22Rv1 (cell line): Measurements from ENCODE around the gene TBC1D8B.

Experiments
- H3K27ac ChIP-seq: fragments of 450-650 bp; 2 replicates; pipeline ENCODE4 v1.5.1; 2017
- ZFX ChIP-seq: fragments of 450-650 bp; IDR thresholded peaks from 2 replicates; pipeline ENCODE4 v1.6.1; 2017; ENCODE audit warnings: antibody characterized with exemption, borderline replicate concordance
- TF ChIP-seq, protein P1 (sequence below): fragments of 450-650 bp; IDR thresholded peaks from 2 replicates; pipeline ENCODE4 v1.5.1; 2017; ENCODE audit warnings: mild to moderate bottlenecking

The TBC1D8B gene

DNA sequence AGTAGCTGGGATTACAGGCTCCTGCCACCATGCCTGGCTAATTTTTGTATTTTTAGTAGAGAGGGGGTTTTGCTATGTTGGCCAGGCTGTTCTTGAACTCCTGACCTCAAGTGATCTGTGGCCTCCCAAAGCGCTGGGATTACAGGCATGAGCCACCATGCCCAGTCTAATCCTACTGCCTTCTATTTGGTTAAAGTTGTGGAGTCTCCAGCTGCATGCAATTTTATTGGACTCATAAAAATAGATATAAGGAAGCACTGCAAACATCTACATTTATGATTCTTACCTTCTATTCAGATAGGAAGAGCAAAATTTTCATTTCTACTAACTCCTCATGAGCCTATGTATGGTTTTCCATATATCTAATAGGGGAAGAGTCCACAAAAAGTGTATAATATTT lies 87.0 kb downstream of the TBC1D8B start:
- H3K27ac ChIP-seq: no peak overlapping the region
- TF ChIP-seq, protein P1, sequence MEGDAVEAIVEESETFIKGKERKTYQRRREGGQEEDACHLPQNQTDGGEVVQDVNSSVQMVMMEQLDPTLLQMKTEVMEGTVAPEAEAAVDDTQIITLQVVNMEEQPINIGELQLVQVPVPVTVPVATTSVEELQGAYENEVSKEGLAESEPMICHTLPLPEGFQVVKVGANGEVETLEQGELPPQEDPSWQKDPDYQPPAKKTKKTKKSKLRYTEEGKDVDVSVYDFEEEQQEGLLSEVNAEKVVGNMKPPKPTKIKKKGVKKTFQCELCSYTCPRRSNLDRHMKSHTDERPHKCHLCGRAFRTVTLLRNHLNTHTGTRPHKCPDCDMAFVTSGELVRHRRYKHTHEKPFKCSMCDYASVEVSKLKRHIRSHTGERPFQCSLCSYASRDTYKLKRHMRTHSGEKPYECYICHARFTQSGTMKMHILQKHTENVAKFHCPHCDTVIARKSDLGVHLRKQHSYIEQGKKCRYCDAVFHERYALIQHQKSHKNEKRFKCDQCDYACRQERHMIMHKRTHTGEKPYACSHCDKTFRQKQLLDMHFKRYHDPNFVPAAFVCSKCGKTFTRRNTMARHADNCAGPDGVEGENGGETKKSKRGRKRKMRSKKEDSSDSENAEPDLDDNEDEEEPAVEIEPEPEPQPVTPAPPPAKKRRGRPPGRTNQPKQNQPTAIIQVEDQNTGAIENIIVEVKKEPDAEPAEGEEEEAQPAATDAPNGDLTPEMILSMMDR: no peak
- TF ChIP-seq ZFX: no peak

DNA sequence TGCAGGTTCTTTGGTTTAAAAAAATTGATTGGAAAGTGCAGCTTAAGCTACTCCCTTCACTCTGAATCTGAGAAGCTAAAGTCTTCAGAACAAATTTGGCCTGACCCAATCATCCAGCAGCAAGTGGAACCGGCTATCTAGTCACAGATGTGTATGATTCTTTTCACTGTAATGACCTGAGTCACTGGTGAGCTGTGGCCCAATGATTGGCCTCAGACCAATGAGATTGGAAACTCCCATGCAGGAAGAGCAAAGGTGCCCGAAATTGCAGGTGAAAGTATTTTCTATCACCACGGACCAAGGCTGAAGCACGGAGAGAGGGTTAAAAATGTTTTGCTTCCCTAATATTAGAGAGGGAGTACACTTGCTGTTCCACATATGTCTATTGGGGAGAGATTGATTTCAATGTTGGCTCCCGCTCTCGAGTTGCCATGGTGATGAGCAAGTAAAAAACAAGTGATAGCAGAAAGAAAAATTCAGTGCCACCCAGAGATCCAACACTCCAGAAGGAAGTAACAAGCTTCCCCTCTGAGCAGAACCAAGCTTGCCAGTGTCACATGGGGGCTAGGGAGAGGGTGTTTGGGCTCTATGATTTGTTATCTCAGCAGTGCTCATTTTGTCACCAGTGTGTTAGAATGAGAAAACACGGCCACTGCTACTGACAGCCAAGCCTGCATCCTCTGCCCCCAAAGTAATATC lies 89.4 kb downstream of the TBC1D8B start:
- TF ChIP-seq ZFX: no peak
- TF ChIP-seq, protein P1: no peak
- no peak overlapping the region for H3K27ac ChIP-seq

DNA sequence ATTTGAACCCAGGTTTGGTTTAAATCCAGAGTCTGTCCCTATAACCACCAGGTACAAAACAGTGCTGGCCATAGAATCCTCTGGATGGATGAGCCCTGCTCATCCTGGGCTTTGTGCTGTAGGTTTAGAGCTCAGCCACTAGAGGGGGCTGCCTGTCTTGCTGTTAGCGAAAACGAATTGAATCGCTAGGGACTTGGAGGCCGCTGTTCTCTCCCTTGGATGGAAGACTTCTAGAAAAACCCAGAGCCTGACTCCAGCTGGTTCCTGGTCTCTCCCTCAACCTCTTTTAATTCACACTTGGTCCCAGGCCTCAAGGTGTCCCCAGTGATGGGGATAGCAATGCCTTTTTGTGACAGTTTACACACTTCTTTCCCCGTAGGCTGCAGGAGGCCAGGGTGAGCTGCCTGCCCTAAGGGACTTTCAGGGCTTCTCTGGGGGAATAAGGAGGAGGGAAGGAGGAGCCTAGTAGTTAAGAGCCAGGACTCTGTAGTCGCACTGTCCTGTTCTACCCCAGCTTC lies 92.0 kb downstream of the TBC1D8B start:
- TF ChIP-seq ZFX: no peak
- TF ChIP-seq, protein P1: peak; percentile 83
- H3K27ac ChIP-seq: no peak overlapping the region

DNA sequence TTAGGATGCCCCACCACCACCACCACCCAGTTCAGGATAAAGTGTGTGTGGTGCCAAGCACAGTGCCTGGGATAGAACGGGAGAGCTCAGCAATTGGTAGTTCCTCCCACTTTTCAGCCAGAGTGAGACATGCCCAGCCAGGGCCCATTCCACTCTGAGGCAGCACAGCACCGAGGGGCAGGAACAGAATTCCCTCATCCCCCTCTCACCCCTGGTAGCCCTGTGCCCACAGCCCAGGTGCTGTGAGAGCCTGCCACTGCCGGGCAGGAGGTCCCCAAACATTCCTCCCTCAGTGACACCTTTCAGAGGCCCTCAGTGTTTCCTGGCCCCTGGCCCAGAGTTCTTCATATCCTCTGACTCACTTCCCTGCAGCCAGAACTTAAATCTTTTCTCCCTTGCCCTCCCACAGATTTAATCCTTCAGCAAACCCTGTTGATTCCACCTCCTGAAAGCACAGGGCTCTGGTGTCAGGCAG lies 92.5 kb downstream of the TBC1D8B start:
- TF ChIP-seq, protein P1: no peak
- no peak for TF ChIP-seq ZFX
- no peak overlapping the region for H3K27ac ChIP-seq

DNA sequence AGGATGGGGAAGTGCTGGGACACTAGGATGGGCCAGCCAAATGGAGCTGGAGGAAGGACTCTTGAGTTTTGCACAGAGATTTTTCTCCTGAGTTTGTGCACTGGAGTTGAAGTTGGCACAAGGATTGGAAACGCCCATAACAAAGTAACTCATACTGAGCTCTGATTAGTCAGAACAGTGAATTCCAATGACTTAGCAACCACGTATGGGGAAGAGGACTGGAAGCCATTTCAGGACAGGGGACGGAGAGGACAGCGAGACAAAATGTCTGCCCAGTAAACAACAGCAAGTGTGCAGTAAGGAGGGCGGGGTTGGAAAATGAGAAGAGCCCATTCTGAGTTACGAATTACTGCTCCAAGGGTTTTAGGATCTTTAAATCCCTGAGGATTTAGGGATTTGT lies 94.8 kb downstream of the TBC1D8B start:
- H3K27ac ChIP-seq: no peak overlapping the region
- no peak for TF ChIP-seq ZFX
- TF ChIP-seq, protein P1: no peak

DNA sequence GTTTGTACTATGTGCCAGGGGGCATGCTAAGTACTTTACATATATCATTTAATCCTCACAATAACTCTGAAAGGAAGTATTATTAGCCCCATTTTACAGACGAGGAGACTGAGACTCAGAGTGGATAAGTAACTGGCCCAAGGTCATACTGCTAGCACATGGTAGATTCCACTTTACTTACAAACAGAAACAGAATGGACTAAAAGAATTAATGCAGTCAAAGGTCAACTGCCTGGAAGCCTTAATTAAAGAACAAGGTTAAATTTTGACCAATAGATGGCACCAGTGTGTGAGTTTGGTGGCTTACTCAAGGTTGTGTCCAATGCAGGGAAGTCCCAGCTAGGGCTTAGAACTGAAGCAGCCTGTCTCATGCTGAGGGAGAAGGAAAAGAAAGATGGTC lies 96.0 kb downstream of the TBC1D8B start:
- no peak overlapping the region for H3K27ac ChIP-seq
- no peak for TF ChIP-seq ZFX
- TF ChIP-seq, protein P1: peak; percentile 62

DNA sequence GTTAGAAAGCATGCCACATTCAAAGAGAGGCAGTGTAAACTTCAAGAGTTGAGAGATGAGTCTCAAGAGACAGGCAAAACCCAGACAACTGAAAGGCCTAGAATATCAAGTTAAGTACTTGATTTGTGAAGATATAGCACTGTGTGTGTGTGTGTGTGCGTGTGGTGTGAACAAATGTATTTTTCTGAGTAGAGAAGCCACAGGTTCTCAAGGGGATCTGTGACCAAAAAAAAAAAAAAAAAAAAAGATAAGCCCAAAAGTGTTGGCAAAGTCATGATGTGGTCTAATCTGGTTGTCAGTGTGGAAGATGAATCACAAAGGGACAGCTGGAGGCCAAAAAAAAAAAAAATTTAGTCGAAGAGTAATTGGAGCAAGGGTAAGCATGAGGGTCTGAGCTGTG lies 96.8 kb downstream of the TBC1D8B start:
- H3K27ac ChIP-seq: no peak overlapping the region
- no peak for TF ChIP-seq ZFX
- TF ChIP-seq, protein P1: no peak
